MCF 10A (cell line): ENCODE results near the gene LASP1NB.

ENCODE experiments used
- BruUV-seq: library from RNA; stranded (reverse); fragments of 400-500 nt; replicated peaks from 2 replicates; lab custom pipeline; 2021; lab: Mats Ljungman, UMichigan
- CTCF ChIA-PET: fragments of 300-600 bp; sonication (Branson Sonifier 250); formaldehyde crosslinking; extraction: SDS; loops from one replicate; lab custom pipeline; 2021; ENCODE audit warnings: antibody characterized with exemption, inconsistent platforms; lab: Yijun Ruan, JAX
- POLR2A ChIA-PET: fragments of 300-600, 350-650 bp; sonication (Branson Sonifier 250); formaldehyde crosslinking; extraction: SDS; loops from one replicate; lab custom pipeline; 2020; ENCODE audit warnings: antibody characterized with exemption, inconsistent platforms; lab: Yijun Ruan, JAX
- DNase-seq: peaks from one replicate; pipeline ENCODE4 v3.0.0-alpha.2; 2018; ENCODE audit not compliant: unreplicated experiment
- H3K27ac Mint-ChIP-seq: one replicate; pipeline ENCODE4 v1.8.0; 2022; ENCODE audit warnings: mild to moderate bottlenecking, low read depth, mixed read lengths; ENCODE audit not compliant: unreplicated experiment
- H3K27me3 Mint-ChIP-seq: one replicate; pipeline ENCODE4 v1.8.0; 2022; ENCODE audit warnings: mixed read lengths; ENCODE audit not compliant: insufficient read depth, unreplicated experiment
- H3K36me3 Mint-ChIP-seq: one replicate; pipeline ENCODE4 v1.8.0; 2022; ENCODE audit warnings: mild to moderate bottlenecking, moderate library complexity, mixed read lengths; ENCODE audit not compliant: insufficient read depth, unreplicated experiment
- H3K4me1 Mint-ChIP-seq: one replicate; pipeline ENCODE4 v1.8.0; 2022; ENCODE audit warnings: mixed read lengths; ENCODE audit not compliant: insufficient read depth, unreplicated experiment
- H3K4me3 Mint-ChIP-seq: one replicate; pipeline ENCODE4 v1.8.0; 2022; ENCODE audit warnings: mild to moderate bottlenecking, moderate library complexity, mixed read lengths; ENCODE audit not compliant: unreplicated experiment
- H3K9me3 Mint-ChIP-seq: one replicate; pipeline ENCODE4 v1.8.0; 2022; ENCODE audit warnings: mixed read lengths; ENCODE audit not compliant: unreplicated experiment
- CTCF ChIP-seq: fragments of 200-600 bp; IDR thresholded peaks from one replicate; pipeline ENCODE4 v1.8.0; 2022; ENCODE audit warnings: antibody characterized with exemption, mild to moderate bottlenecking; ENCODE audit not compliant: unreplicated experiment
- intact Hi-C: fragments of 100-400 bp; cut with micrococcal nuclease; formaldehyde crosslinking; loops from 2 replicates; pipeline ENCODE4 v1.14.1; 2022

LASP1NB gene

GRCh38 chr17:38920374-38921291 is 4.8 kb upstream of the LASP1NB start:
- no peak for TF ChIP-seq CTCF
- H3K9me3 Mint-ChIP-seq, result no peaks in the 10 kb centered on the region
- peaks cover 6% of the 10 kb centered on the region for H3K4me1 Mint-ChIP-seq
- BruUV-seq, result no TSS peak
- no peak for DNase-seq
- intact Hi-C loops, result no loop called here
- H3K27me3 Mint-ChIP-seq, result no peaks in the 10 kb centered on the region
- H3K4me3 Mint-ChIP-seq, result no peak overlapping the region
- peaks cover 57% of the 10 kb centered on the region for H3K36me3 Mint-ChIP-seq
- POLR2A ChIA-PET, result interaction anchor here (1.2 kb wide), 1 partner anchor 19 kb away, joined by 5 read pairs; no protein-coding TSS in a partner anchor
- CTCF ChIA-PET, result interaction anchor here (0.9 kb wide), 1 partner anchor 10 kb away, joined by 3 read pairs; no protein-coding TSS in a partner anchor
- H3K27ac Mint-ChIP-seq, result no peak overlapping the region

- TF ChIP-seq CTCF, result no peak
- no peaks in the 10 kb centered on the region for H3K27me3 Mint-ChIP-seq
- H3K36me3 Mint-ChIP-seq, result peaks cover 45% of the 10 kb centered on the region
- BruUV-seq, result no TSS peak
- no peak overlapping the region for H3K4me3 Mint-ChIP-seq
- ChIA-PET CTCF (no interaction called here), POLR2A (interaction anchor here (0.7 to 1.4 kb wide), 3 partner anchors 15 to 51 kb away, joined by 3 to 5 read pairs (median 5); no protein-coding TSS in a partner anchor)
- no peaks in the 10 kb centered on the region for H3K9me3 Mint-ChIP-seq
- peaks cover 6% of the 10 kb centered on the region for H3K4me1 Mint-ChIP-seq
- H3K27ac Mint-ChIP-seq, result no peak overlapping the region
- intact Hi-C loops, result no loop called here
- no peak for DNase-seq
Measured at GRCh38 chr17:38921756-38922411, 3.5 kb upstream of the LASP1NB start.

GRCh38 chr17:38922538-38923297 is 2.7 kb upstream of the LASP1NB start:
- Mint-ChIP-seq H3K27ac (no peak overlapping the region), H3K36me3 (peaks cover 37% of the 10 kb centered on the region), H3K4me1 (peaks cover 6% of the 10 kb centered on the region), H3K27me3 (no peaks in the 10 kb centered on the region), H3K4me3 (no peak overlapping the region), H3K9me3 (no peaks in the 10 kb centered on the region)
- intact Hi-C loops, result no loop called here
- ChIA-PET POLR2A (interaction anchor here (0.7 to 1.4 kb wide), 2 partner anchors 14 to 51 kb away, joined by 3 to 5 read pairs; no protein-coding TSS in a partner anchor), CTCF (interaction anchor here (0.6 to 1.1 kb wide), 2 partner anchors 21 to 54 kb away, joined by 3 read pairs; no protein-coding TSS in a partner anchor)
- no peak for TF ChIP-seq CTCF
- no TSS peak for BruUV-seq
- peak; percentile 69 for DNase-seq
